Esophagus mucosa (tissue), 1 donor: Measurements from ENCODE around the gene PNPLA7. TPM values are rescaled to one million over a fixed set of nuclear protein-coding genes. Genes with fewer than 3 reads are reported as not detected.

Source experiments
- ATAC-seq: fragments of 200-7000 bp; cut with Tn5 transposase; one replicate; pipeline ENCODE4 v1.9.1; 2020
- total RNA-seq: library from RNA; stranded (reverse); gene quantifications from one replicate; pipeline ENCODE4 v1.2.4, GENCODE V29; 2023
- donor health status: DM: yes; HTN: yes; CAD: no.

The PNPLA7 gene
- total RNA-seq, 1 donor from 2014 or later, result 1.0 TPM

DNA sequence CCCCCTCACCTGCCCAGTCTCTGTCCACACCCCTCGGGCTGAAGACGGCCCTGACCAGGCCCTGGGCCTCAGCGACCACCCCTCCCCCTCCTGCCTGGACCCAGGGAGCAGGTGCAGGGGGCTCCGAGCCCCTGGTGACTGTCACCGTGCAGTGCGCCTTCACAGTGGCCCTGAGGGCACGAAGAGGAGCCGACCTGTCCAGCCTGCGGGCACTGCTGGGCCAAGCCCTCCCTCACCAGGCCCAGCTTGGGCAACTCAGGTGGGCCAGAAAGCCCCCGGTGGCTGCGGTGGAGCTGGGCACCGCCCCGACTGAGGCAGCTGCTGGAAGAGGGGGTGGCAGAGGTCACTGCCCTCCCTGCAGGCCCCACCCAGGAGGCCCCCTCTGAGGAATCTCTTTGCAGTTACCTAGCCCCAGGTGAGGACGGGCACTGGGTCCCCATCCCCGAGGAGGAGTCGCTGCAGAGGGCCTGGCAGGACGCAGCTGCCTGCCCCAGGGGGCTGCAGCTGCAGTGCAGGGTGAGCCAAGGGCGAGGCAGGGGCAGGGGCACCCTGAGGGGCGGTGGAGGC, 116.8 kb downstream of the PNPLA7 start:
- no peak for ATAC-seq

DNA sequence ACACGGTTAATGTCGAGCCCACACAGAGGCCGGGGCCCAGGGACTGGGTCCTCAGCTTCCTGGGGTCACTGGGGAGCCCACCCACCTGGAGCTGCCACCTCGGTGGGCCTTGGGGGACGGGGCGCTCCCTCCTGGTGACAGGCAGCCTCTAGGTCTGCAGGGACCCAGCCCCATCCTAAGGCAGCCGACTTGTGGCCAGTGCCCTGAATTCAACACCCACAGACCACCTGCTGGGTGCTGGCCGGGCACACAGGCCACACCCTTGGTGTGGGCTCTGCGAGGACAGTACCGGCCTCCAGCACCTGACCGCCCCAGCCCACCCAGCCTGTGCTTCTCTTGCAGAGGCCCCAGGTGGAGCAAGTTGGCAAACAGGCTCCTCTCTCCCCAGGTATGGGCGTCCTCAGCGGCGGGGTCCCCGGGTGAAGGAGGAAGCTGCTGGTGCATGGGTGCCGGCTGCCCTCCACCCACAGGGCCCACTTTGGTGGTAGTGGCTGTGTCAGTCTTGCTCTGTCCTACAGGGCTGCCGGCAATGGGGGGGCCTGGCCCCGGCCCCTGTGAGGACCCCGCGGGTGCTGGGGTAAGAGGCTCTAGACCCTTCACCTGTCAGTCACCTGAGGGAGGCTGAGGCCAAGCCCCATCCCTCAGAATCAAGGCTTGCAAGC, 117.4 kb downstream of the PNPLA7 start:
- no peak for ATAC-seq

DNA sequence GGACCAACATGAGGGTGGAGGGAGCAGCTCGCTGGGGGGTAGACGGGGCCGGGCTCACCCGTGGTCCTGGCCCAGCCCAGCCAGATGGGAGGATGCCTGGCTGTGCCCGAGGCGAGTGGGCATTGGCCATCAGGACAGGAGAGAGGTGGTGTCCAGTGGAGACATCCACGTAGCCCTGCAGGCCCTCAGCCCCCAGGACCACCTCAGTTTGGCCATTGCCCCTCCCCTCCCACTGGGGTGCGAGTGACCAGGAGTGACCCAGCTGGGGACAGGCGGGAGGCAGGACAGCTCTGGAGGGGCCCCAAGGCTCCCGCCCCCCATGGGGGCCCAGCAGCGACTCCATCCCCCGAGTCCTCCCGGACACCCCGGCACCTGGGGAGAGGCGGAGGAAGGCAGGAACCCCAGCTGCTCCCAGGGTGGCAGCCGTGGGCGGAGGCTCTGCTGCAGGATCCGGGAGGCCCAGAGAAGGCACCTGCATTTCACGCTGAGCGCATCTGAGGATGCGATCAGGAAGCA, 118.7 kb downstream of the PNPLA7 start:
- ATAC-seq, result no peak

DNA sequence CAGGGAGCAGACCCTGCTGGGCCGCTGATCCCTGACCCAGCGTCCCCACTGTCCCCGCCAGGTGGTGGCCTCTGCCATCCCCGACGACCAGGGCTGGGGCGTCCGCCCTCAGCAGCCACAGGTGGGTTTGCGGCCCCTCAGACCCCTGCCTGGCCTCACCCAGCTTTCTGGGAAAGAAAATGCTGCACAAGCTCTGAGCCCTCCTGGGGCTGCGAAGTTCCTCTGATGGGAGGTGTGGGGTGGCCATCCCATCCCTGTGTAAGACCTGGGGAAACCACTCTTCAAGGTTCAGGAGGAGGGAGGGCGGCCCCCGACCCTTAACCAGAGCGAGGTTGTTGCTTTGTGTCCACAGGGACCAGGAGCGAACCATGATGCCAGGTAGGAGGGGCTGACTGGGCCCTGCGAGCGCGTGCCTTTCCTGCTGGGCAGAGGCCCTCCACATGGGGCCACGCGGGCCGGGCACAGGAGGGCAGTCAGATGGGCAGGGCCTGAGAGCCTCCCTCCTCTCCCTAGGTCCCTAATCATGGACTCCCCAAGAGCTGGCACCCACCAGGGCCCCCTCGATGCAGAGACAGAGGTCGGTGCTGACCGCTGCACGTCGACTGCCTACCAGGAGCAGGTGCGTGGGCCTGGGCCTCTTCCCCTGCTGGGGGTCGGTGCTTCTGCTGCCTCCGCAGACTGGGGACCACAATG, 119.3 kb downstream of the PNPLA7 start:
- ATAC-seq, result no peak

DNA sequence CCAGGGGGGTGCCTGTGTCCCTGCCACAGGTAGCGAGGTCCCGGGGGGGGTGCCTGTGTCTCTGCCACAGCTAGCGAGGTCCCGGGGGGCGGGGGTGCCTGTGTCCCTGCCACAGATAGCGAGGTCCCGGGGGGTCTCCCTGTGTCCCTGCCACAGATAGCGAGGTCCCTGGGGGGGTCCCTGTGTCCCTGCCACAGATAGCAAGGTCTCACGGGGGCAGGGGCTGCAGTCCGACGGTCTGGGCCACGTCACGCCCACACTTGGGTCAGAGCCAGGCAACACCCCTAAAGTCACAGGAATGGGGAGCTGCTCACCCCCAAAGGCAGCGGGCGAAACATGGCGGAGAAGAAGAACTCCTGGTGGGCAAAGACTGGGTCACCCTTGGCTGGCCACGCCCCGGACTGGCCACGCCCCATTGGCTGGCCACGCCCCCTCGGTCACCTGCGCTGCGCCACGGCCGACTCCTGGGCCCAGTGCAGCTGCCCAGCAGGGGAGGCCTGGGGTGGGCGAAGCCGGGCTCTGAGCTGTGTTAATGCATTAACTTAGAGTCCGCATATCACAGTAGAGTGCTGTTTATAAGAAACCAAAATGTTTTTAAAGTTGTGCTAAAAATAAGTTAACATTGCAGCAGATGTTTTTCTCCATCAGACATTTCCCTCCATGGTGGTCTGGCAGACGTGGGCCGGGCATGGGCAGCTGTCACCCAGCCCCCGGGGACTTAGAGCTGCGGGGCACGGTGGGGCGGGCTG, 120.1 kb downstream of the PNPLA7 start:
- peak; percentile 34 for ATAC-seq

DNA sequence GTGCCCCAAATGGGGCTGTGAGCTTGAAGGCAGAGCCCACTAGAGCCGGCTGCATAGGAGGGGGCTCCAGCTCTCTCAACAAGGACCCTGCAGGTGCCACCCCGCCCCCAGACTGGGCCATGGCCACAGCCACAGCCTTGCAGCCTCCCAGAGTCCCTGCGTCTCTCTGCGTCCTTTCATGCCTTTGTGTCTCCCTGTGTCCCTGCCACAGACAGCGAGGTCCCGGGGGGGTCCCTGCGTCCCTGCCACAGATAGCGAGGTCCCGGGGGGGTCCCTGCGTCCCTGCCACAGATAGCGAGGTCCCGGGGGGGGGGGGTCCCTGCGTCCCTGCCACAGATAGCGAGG, 120.7 kb downstream of the PNPLA7 start:
- no peak for ATAC-seq

DNA sequence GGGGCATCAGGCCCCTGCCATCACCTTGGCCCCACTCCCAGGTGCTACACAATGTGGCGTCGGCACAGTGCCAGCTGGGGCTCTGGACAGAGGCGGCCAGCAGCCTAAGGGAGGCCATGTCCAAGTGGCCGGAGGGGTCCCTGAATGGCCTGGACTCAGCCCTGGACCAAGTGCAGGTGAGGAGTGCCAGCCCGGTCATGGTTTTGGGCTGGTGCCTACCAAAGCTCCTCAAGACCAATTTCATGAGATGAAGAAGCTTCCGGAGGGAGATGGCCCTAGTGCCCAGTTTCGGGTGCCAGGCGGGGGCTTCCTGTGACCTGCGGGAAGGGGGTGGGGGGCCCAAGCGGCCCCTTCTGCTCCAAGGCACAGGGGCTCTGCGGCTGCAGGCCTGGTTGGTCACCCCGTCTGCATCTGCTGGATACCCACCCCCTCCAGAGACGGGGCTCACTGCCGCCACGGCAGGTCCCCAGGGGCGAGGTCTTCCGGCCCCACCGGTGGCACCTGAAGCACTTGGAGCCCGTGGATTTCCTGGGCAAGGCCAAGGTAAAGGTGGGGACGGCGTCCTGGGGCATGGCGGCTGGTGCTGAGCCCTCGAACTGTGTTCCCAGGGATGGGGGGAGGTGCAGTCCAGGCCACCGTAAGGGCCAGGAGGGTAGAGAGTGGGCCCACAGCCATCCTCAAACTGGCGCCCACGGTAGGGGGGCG, 121.2 kb downstream of the PNPLA7 start:
- no peak for ATAC-seq

DNA sequence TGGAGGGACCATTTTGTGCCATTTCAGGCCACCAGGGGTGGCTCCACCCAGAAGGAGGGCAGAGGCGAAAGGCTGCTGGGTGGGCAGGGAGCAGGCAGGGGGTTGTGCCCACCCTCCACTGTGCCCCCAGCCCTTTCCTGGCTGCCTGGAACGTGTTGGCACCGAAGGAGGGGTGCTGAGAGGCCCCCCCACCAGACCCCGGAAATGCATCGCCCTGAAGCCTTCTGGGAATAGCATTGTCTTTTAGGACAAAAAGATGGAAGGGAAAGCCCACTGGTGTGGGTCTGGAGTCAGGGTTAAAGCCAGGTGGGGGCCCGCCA, 121.9 kb downstream of the PNPLA7 start:
- ATAC-seq, result no peak

DNA sequence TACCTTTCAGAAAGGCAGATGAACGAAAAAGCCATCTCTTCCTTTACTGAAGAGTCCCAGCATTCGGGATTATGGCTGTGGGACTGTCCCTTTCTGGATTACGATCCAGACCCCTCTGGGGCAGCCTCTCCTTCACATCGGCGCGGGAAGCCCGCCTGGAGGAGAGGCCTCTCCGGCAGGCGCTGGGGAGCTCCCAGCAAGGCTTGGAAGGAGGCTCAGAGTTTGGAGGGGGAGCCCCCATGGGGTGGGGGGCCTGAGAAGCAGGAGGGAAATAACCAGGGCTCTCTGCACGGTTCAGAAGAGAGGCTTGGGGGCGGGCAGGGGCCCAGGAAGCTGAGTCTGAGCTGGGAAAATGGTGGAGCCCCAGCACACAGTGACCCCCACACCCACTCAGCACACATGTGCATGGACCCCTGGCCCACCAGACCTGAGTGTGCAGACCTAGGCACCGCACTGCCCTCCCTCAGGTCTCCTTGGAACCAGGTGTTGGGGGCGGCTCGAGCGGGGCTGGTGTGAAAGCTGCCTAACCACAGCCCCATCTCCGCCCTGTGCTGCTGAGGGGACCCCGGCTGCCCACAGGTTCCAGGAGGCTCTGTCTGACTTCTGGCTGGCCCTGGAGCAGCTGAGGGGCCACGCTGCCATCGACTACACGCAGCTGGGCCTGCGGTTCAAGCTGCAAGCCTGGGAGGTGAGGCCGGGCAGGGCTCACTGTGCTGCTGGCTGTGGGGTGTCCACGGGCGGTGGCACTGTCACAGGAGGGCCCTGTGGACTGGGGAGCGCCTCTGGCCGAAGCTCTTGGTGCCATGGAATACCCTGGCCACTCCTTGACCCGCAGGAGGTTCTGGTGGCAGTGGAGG, 122.5 kb downstream of the PNPLA7 start:
- no peak for ATAC-seq

DNA sequence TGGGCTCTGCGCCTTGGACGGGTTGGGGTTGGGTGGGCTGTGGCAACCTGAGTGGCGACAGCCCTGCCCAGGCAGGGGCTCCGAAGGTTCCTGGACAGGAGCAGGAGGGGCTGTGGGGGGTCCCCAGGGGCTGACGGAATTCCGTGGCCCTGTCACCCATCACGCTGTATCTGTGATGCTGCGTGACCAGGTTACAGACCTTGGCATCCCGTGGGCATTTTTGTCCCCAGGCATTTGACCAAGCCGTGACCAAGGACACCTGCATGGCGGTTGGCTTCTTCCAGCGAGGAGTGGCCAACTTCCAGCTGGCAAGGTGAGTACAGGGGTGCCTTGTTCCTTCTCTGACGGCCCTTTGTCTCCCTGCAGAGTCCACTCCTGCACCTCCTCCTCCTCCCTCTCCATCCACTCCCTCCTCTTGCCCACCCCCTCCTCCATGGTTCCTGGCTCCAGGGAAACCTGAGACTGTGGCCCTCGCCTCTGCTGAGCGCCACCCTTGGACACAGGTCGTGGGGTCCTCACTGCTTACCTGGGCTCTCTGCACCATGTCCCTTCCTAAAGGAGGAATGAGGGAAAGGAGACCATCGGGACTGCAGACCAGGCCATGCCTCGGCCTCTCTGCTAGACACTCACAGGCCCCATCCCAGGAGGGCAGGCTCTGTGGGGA, 124.1 kb downstream of the PNPLA7 start:
- ATAC-seq, result no peak

DNA sequence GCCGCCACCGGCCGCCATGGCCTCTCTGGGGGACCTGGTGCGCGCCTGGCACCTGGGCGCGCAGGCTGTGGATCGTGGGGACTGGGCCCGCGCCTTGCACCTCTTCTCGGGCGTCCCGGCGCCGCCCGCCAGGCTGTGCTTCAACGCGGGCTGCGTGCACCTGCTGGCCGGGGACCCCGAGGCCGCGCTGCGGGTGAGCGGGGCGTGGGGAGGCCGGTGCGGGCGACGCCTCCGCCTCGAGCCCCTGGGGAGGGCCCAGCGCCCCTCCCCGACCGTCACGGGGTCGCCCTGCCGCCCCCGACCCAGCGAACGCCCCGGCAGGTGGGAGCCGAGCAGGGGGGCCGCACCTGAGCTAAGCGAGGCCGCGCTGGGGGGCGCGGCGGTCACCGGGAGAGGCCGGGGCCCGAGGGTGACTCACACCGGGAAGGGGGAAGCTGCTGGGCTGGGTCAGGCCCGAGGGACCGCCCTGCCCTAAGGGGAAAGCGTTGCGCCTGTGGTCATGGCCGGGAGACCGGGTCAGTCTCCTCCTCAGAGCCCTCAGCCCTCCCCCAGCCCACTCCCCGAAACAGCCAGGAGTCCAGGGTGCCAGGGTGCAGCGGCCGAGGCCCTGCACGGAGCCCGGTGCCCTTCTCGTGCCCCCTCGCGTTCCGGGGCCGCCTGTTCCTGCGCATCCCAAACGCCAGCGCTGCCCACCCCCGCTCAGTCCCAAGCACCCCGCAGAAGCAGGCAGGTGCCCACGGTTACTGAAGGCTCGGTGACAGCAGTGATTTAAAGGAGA, 126.5 kb downstream of the PNPLA7 start:
- peak; percentile 68 for ATAC-seq

DNA sequence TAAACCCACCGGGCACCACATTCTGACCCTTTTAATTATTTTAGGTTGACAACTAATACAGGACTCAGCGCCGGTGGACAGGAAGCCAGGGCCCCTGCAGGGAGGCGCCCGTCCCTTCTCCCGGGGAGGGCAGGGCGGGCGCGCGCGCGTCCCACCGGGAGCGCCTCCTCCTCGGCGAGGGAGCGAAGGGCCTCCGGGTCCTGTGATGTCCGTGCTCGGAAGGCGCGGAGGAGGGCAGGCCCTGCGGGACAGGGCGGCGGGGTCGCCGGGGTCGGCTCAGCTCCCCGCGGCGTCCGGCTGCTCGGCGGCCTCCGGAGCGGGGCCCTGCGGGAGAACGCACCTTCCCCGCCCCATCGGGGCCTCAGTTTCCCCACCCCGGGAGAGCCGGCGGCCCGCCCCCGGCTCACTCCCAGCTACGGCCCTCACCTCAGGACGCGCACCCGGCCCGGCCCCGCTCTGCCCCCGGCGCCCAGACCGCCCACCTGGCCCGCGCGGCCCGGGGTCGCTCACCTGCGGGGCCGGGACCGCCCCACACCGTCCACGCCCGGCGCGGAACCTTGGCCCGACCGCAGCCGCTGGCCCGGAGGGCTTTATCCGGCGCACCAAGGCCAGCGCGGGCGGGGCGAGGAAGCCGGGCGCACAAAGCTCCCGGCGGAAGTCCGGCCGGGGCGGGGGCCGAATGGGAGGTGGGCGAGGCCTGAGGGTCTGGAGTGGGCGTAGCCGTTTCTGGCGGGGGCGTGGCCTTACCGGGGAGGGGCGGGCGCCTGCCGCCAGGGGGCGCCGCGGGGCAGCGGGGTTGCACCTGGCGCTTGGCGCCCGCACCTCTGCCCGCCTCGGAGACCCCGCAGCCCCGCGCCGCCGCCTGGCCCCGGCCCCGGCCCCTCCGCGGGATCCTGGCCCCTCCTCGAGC, 127.3 kb downstream of the PNPLA7 start, which contains the start of the genes EXD3 and NOXA1:
TSS of gene EXD3 (minus strand) at position 559 of the 910 bp plus-strand sequence. CDS start 27,805 bp downstream, outside the sequence.
TSS of gene NOXA1 (plus strand) at position 790 of the 910 bp plus-strand sequence. CDS start 137 bp downstream, outside the sequence.
- peak; percentile 94 for ATAC-seq

DNA sequence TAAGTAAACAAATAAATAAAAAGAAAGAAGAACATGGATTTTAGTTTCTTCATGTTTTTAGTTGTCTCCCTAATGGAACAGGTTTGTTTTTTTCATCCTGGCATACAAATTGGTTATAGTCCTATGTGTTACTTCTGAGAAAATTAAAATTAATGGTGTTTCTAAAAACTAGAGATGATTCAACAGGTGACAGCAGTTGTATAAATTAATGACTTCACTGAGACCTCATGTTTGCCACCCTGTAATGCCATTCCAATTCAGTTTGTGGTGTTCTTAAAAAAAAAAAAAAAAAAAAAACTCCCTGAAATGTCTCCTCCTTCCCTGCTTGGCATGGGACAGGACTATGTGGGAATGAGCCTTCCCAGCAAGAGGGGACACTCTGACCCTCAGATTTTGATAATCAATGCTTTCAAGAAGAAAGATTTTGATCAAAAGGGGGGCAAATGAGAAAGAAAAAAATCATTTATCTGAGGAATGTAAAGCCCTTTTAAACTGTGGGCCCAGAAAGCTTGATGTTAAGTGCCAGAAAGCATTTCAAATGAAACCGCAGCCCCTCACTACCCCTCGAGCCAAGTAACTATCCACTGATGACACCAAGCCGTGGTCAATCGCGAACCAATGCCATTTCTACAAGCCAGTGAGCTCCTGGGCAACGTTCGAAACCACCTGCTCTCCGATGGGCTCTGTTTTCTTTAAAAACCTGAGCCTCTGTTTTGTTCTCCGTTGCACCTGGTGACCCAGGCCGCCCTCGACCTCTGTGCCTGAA, 128.2 kb downstream of the PNPLA7 start:
- no peak for ATAC-seq

DNA sequence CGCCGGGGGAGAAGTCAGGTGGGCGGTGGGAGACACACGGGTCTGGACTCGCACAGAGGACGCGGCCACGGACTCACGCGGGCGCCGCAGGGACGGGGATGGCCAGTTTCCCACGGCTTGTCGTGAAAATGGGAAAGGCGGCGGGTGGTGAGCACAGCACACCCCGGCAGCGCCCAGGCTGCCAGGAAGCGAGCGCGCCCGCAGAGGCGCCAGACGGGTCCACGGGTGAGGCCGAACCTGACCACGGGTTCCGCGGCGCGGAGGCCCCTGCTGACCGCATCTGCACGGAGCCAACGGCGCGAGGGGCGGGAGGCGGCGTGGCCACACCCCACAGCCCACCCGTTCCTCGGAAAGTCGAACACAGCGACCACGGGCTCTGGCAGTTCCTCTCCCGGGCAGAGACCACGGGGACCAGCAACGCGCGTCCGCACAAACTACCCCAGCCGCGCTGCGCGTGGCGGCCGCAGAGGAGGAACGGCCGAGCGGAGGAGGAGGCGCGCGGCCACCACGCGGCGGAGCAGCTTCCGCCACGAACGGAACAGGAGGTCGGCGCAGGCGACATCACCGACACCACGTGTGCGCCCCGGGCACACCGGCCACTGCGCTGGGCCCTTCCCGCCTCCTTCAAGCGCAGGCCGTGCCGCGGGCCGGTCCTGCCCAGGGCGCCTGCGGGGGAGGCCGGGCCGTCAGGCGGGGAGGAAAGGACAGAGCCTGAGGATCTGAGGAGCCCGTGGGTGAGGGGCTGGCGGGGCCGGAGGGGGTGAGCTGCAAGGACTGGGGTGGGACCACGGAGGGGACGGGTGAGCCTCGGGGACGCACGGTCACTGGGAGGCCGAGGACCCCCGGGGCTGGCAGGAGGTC, 132.8 kb downstream of the PNPLA7 start:
- ATAC-seq, result peak; percentile 27

DNA sequence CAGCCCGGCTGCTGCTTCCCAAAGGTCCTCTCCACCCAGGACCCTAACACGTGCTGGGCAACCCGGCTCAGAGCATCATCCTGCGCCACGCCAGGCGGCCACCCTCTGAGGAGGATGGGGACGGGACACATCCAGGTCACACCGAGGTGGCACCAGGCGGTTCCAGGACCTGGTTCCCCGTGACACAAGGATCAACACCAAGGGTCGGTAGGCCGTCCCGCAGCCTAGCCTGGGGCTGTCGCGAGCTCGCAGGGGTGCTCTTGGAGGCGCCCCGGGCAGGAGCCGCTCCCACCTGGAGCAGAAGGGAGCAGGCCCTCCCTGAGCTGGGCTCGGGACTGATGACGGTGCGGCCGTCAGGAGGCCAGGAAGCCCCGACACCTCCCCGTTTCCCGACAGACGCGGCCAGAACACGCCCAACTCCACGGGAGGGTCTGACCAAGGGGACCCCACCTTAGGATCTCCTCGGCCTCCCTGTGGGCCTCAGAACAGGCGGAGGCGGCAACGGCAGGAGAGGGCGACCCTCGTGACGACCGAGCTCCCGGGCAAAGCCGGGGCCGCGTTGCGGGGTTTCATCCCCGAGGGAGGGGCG, 133.5 kb downstream of the PNPLA7 start:
- ATAC-seq, result peak; percentile 4

DNA sequence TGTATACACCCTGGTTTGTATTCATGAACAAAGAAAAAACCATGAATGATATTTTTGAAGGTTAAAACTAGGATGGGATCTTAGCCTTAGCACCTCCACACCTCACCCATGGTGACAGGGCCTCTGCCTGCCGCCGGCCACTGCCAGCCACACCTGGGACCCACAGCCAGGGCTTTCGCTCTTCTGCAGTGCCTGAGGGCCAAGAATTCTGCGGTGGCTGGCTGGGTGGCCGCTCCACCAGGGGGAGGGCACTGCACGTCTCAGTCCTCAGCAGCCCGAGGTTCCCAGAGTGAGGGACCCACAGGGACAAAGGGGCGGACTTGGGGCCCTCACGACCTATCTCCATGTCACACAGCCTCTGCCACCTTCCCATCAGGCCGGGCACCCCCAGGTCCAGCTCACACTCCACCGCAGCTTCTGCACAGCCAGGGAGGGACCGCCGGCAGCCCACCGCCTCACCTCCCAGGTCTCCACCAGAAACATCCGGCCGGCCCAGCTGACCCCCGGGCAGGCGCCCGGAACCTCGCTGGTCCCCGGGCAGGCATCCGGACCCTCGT, 134.1 kb downstream of the PNPLA7 start:
- no peak for ATAC-seq
